ENCODE results near the gene NCKAP5L. TPM values are rescaled to one million over a fixed set of nuclear protein-coding genes. Genes with fewer than 3 reads are reported as not detected.
A peak's percentile ranks its signal among the peaks of the same experiment; 100 is the strongest.

The NCKAP5L gene
- total RNA-seq, 3 donors from 2014 or later (not counting 1 experiment from before 2014, with no cell fraction given), result 16.7 to 19.3 (median 16.8) TPM

GRCh38 chr12:49853671-49854070, 25.5 kb upstream of the NCKAP5L start:
- no peaks in the 10 kb centered on the region for H3K36me3 Mint-ChIP-seq
- no peak for DNase-seq
- Histone ChIP-seq H3K27me3 (ENCODE audit: control insufficient read depth, insufficient read depth, low read length) (no peaks in the 10 kb centered on the region), H3K36me3 (ENCODE audit: control insufficient read depth, insufficient read depth, low read length) (no peaks in the 10 kb centered on the region), H3K27ac (ENCODE audit: low read length) (no peak overlapping the region), H3K4me1 (ENCODE audit: control insufficient read depth, insufficient read depth, low read length) (no peaks in the 10 kb centered on the region), H3K9me3 (ENCODE audit: control insufficient read depth, insufficient read depth, low read length) (no peaks in the 10 kb centered on the region), H3K4me3 (ENCODE audit: low read length) (no peak overlapping the region)
- TF ChIP-seq, protein P1, sequence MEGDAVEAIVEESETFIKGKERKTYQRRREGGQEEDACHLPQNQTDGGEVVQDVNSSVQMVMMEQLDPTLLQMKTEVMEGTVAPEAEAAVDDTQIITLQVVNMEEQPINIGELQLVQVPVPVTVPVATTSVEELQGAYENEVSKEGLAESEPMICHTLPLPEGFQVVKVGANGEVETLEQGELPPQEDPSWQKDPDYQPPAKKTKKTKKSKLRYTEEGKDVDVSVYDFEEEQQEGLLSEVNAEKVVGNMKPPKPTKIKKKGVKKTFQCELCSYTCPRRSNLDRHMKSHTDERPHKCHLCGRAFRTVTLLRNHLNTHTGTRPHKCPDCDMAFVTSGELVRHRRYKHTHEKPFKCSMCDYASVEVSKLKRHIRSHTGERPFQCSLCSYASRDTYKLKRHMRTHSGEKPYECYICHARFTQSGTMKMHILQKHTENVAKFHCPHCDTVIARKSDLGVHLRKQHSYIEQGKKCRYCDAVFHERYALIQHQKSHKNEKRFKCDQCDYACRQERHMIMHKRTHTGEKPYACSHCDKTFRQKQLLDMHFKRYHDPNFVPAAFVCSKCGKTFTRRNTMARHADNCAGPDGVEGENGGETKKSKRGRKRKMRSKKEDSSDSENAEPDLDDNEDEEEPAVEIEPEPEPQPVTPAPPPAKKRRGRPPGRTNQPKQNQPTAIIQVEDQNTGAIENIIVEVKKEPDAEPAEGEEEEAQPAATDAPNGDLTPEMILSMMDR (IDR thresholded peaks at IDR 0.05), result no peak
- H3K27me3 Mint-ChIP-seq (ENCODE audit: low read depth in 2 of 2), result peaks cover 25 to 40% of the 10 kb centered on the region in 2 donors
- intact Hi-C loops (cut with micrococcal nuclease), result no loop called here
- H3K4me3 Mint-ChIP-seq, result no peak overlapping the region
- no peak overlapping the region for H3K27ac Mint-ChIP-seq
- no peak for ATAC-seq
- H3K9me3 Mint-ChIP-seq, result no peaks in the 10 kb centered on the region
- H3K4me1 Mint-ChIP-seq, result no peaks in the 10 kb centered on the region
- 92% methylated on average over 2 of the region's 2 CpGs for WGBS (ENCODE audit: insufficient coverage)

DNA sequence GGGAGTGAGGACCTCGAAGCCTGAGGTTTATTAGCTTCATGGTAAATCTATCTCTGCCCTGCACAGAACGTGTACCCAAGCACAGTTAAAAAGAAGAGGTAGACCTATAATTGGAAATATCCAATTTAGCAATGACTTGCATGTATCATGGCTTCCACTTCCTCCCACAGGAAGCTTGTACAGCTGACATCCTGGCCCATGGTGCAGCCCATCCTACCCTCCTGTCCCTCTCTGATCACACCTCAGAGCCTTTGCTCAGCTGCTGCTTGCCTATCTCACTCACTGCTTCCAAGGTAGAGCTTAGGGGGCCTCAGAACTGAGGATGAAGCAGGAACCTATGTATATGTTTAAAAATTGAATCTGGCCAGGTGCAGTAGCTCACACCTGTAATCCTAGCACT, 18.9 kb upstream of the NCKAP5L start:
- DNase-seq (no peak), ATAC-seq (no peak)
- H3K9me3 ChIP-seq (ENCODE audit: control insufficient read depth, insufficient read depth, low read length), result no peaks in the 10 kb centered on the region
- H3K4me1 ChIP-seq (ENCODE audit: control insufficient read depth, insufficient read depth, low read length), result peaks cover 18% of the 10 kb centered on the region
- H3K4me3 Mint-ChIP-seq, result no peak overlapping the region
- no peaks in the 10 kb centered on the region for H3K36me3 Mint-ChIP-seq
- H3K27ac ChIP-seq (ENCODE audit: low read length), result no peak overlapping the region
- WGBS (ENCODE audit: insufficient coverage), result 39% methylated on average over 2 of the region's 2 CpGs
- no peak overlapping the region for H3K27ac Mint-ChIP-seq
- no peaks in the 10 kb centered on the region for H3K9me3 Mint-ChIP-seq
- H3K36me3 ChIP-seq (ENCODE audit: control insufficient read depth, insufficient read depth, low read length), result no peaks in the 10 kb centered on the region
- no peak overlapping the region for H3K4me3 ChIP-seq (ENCODE audit: low read length)
- H3K27me3 Mint-ChIP-seq (ENCODE audit: low read depth in 2 of 2), result peaks cover 18 to 36% of the 10 kb centered on the region in 2 donors
- intact Hi-C loops (cut with micrococcal nuclease), result no loop called here
- peaks cover 15 to 17% of the 10 kb centered on the region in 2 donors for H3K4me1 Mint-ChIP-seq
- TF ChIP-seq, protein P1 (IDR thresholded peaks at IDR 0.05), result no peak
- no peaks in the 10 kb centered on the region for H3K27me3 ChIP-seq (ENCODE audit: control insufficient read depth, insufficient read depth, low read length)

GRCh38 chr12:49846032-49846431, 17.8 kb upstream of the NCKAP5L start:
- peaks cover 24% of the 10 kb centered on the region for H3K4me1 ChIP-seq (ENCODE audit: control insufficient read depth, insufficient read depth, low read length)
- Mint-ChIP-seq H3K27me3 (ENCODE audit: low read depth in 2 of 2) (peaks cover 13 to 25% of the 10 kb centered on the region in 2 donors), H3K4me1 (peaks cover 26 to 28% of the 10 kb centered on the region in 2 donors), H3K36me3 (no peaks in the 10 kb centered on the region), H3K9me3 (no peaks in the 10 kb centered on the region), H3K4me3 (no peak overlapping the region), H3K27ac (no peak overlapping the region)
- TF ChIP-seq, protein P1 (IDR thresholded peaks at IDR 0.05), result no peak
- intact Hi-C loops (cut with micrococcal nuclease), result no loop called here
- no peak overlapping the region for H3K4me3 ChIP-seq (ENCODE audit: low read length)
- WGBS (ENCODE audit: insufficient coverage), result no CpG with 5 or more reads among the region's 2 CpGs
- H3K36me3 ChIP-seq (ENCODE audit: control insufficient read depth, insufficient read depth, low read length), result no peaks in the 10 kb centered on the region
- DNase-seq, result no peak
- no peaks in the 10 kb centered on the region for H3K9me3 ChIP-seq (ENCODE audit: control insufficient read depth, insufficient read depth, low read length)
- H3K27me3 ChIP-seq (ENCODE audit: control insufficient read depth, insufficient read depth, low read length), result no peaks in the 10 kb centered on the region
- ATAC-seq, result no peak
- no peak overlapping the region for H3K27ac ChIP-seq (ENCODE audit: low read length)

GRCh38 chr12:49843876-49844437, 15.7 kb upstream of the NCKAP5L start:
- Mint-ChIP-seq H3K27me3 (ENCODE audit: low read depth in 2 of 2) (peaks cover 6 to 13% of the 10 kb centered on the region in 2 donors), H3K27ac (peak overlapping the region; percentile 89 to 90), H3K9me3 (no peaks in the 10 kb centered on the region), H3K36me3 (no peaks in the 10 kb centered on the region), H3K4me1 (peaks cover 30 to 33% of the 10 kb centered on the region in 2 donors), H3K4me3 (no peak overlapping the region)
- 92% methylated on average over 4 of the region's 4 CpGs for WGBS (ENCODE audit: insufficient coverage)
- Histone ChIP-seq H3K27ac (ENCODE audit: low read length) (peak overlapping the region; percentile 78), H3K9me3 (ENCODE audit: control insufficient read depth, insufficient read depth, low read length) (no peaks in the 10 kb centered on the region), H3K4me3 (ENCODE audit: low read length) (no peak overlapping the region), H3K4me1 (ENCODE audit: control insufficient read depth, insufficient read depth, low read length) (peaks cover 24% of the 10 kb centered on the region), H3K36me3 (ENCODE audit: control insufficient read depth, insufficient read depth, low read length) (no peaks in the 10 kb centered on the region), H3K27me3 (ENCODE audit: control insufficient read depth, insufficient read depth, low read length) (no peaks in the 10 kb centered on the region)
- DNase-seq, result no peak
- TF ChIP-seq, protein P1 (IDR thresholded peaks at IDR 0.05), result no peak
- no peak for ATAC-seq
- intact Hi-C loops (cut with micrococcal nuclease), result loop anchor here (1.0 kb wide), 2 partner anchors 16 to 103 kb away; partner anchors contain the start of genes NCKAP5L and TMBIM6
